ENCODE data around the gene GRID1. TPM values are rescaled to one million over a fixed set of nuclear protein-coding genes. Genes with fewer than 3 reads are reported as not detected.

Gene GRID1
- total and polyA plus RNA-seq, 10 of the 15 experiments (the other 5 are each of a cell fraction or from before 2014, with no cell fraction given), result 0.04 to 0.62 (median 0.08) TPM; not detected in 5

- peaks cover 7% of the 10 kb centered on the region for H3K4me1 ChIP-seq (ENCODE audit: control insufficient read depth, insufficient read depth, low read length)
- H3K4me3 ChIP-seq, result no peak overlapping the region
- no peaks in the 10 kb centered on the region for H3K79me2 ChIP-seq (ENCODE audit: control insufficient read depth, insufficient read depth, low read length)
- H3K36me3 ChIP-seq (ENCODE audit: control insufficient read depth in 2 of 2, insufficient read depth in 2 of 2, low read length in 1 of 2), result no peaks in the 10 kb centered on the region
- BruUV-seq (replicated peaks), result no TSS peak
- TF ChIP-seq TAF1 (IDR thresholded peaks at IDR 0.05; ENCODE audit: borderline replicate concordance, low read depth, low read length) (no peak), SIN3A (IDR thresholded peaks at IDR 0.05; ENCODE audit: low read depth, low read length) (no peak), RAD21 (IDR thresholded peaks at IDR 0.05; ENCODE audit: insufficient read depth, low read depth, low read length) (no peak), TARDBP (IDR thresholded peaks at IDR 0.05; ENCODE audit: borderline replicate concordance) (no peak), RELB (IDR thresholded peaks at IDR 0.05; ENCODE audit: low read depth) (no peak), SMARCA5 (IDR thresholded peaks at IDR 0.05) (no peak), POU2F2 (IDR thresholded peaks at IDR 0.05; ENCODE audit: borderline replicate concordance, low read depth, low read length) (no peak), JUNB (IDR thresholded peaks at IDR 0.05) (no peak), ZNF274 (IDR thresholded peaks at IDR 0.05; ENCODE audit: insufficient read depth, insufficient read length) (no peak), TCF7 (IDR thresholded peaks at IDR 0.05; ENCODE audit: borderline replicate concordance) (no peak)
- TF ChIP-seq, protein P1, sequence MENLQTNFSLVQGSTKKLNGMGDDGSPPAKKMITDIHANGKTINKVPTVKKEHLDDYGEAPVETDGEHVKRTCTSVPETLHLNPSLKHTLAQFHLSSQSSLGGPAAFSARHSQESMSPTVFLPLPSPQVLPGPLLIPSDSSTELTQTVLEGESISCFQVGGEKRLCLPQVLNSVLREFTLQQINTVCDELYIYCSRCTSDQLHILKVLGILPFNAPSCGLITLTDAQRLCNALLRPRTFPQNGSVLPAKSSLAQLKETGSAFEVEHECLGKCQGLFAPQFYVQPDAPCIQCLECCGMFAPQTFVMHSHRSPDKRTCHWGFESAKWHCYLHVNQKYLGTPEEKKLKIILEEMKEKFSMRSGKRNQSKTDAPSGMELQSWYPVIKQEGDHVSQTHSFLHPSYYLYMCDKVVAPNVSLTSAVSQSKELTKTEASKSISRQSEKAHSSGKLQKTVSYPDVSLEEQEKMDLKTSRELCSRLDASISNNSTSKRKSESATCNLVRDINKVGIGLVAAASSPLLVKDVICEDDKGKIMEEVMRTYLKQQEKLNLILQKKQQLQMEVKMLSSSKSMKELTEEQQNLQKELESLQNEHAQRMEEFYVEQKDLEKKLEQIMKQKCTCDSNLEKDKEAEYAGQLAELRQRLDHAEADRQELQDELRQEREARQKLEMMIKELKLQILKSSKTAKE (IDR thresholded peaks at IDR 0.05; ENCODE audit: low read depth, poor library complexity, severe bottlenecking), result no peak
- TF ChIP-seq, protein P2, sequence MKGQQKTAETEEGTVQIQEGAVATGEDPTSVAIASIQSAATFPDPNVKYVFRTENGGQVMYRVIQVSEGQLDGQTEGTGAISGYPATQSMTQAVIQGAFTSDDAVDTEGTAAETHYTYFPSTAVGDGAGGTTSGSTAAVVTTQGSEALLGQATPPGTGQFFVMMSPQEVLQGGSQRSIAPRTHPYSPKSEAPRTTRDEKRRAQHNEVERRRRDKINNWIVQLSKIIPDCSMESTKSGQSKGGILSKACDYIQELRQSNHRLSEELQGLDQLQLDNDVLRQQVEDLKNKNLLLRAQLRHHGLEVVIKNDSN (IDR thresholded peaks at IDR 0.05; ENCODE audit: borderline replicate concordance, extremely low read length, insufficient read depth, low read depth, low read length), result no peak
- TF ChIP-seq, protein P3, sequence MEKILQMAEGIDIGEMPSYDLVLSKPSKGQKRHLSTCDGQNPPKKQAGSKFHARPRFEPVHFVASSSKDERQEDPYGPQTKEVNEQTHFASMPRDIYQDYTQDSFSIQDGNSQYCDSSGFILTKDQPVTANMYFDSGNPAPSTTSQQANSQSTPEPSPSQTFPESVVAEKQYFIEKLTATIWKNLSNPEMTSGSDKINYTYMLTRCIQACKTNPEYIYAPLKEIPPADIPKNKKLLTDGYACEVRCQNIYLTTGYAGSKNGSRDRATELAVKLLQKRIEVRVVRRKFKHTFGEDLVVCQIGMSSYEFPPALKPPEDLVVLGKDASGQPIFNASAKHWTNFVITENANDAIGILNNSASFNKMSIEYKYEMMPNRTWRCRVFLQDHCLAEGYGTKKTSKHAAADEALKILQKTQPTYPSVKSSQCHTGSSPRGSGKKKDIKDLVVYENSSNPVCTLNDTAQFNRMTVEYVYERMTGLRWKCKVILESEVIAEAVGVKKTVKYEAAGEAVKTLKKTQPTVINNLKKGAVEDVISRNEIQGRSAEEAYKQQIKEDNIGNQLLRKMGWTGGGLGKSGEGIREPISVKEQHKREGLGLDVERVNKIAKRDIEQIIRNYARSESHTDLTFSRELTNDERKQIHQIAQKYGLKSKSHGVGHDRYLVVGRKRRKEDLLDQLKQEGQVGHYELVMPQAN (conservative IDR thresholded peaks at IDR 0.05), result no peak
- ChIA-PET RAD21 (ENCODE audit: unreplicated experiment) (no interaction called here), POLR2A (no interaction called here), CTCF (no interaction called here), SMC1A (ENCODE audit: uncharacterized antibody, unreplicated experiment) (no interaction called here)
- no peak overlapping the region for H3K27ac ChIP-seq (ENCODE audit: control insufficient read depth, insufficient read depth)
- no peaks in the 10 kb centered on the region for H4K20me1 ChIP-seq (ENCODE audit: control insufficient read depth, insufficient read depth)
- H3K4me2 ChIP-seq (ENCODE audit: control insufficient read depth, insufficient read depth), result no peak overlapping the region
- no peak overlapping the region for H3K9ac ChIP-seq (ENCODE audit: control insufficient read depth, insufficient read depth, low read length)
- no peak for ATAC-seq
- no peak overlapping the region for H2AFZ ChIP-seq (ENCODE audit: control insufficient read depth, low read depth, low read length)
- FAIRE-seq, result no peak
- DNase-seq (ENCODE audit: low read depth, low spot score), result no peak
- no peaks in the 10 kb centered on the region for H3K9me3 ChIP-seq (replicated peaks; ENCODE audit: control insufficient read depth, insufficient read depth, low read length)
- 2% methylated on average over 7 of the region's 7 CpGs for WGBS (ENCODE audit: insufficient coverage, insufficient replicate concordance, low lambda C conversion rate, missing lambda C conversion rate)
- no peaks in the 10 kb centered on the region for H3K27me3 ChIP-seq (replicated peaks in 1 of 2; ENCODE audit: control insufficient read depth in 2 of 2, insufficient read depth in 2 of 2, low read length in 1 of 2)
- in situ Hi-C loops (cut with MboI) (no loop called here), intact Hi-C loops (cut with micrococcal nuclease; ENCODE audit: unreplicated experiment) (no loop called here)
Observed at GRCh38 chr10:86229376-86229775, 137.2 kb downstream of the GRID1 start.
